ENCODE data around the gene IQGAP1.
"Not testable (repeated sequence)": the region's sequence is repeated elsewhere in the genome, so short reads cannot be mapped to it uniquely, and the experiment has no call there.

IQGAP1 gene

GRCh38 chr15:90487186-90487585 is 99.1 kb downstream of the IQGAP1 start:
- no peak for DNase-seq

- DNase-seq: no peak
These were observed 101.5 kb downstream of the IQGAP1 start for GRCh38 chr15:90489514-90489913.

DNA sequence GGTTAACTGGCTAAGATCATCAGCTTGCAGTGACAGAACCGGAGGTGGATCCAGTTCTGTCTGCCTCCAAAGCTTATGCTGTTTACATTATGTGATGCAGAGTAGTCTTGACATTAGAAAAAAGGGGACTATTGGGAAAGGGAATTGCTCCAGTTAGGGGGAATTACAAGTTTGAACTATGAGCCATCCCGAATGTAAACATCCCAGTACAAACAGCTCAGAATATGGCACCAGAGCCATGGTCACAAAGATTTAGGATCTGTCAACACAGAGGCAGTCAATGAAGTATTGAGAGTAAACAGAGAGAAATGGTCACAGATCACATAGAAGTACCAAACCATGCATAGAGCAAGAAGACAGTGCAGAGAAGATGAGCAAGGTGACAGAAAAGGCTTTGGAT is 101.9 kb downstream of the IQGAP1 start:
- DNase-seq: no peak

DNA sequence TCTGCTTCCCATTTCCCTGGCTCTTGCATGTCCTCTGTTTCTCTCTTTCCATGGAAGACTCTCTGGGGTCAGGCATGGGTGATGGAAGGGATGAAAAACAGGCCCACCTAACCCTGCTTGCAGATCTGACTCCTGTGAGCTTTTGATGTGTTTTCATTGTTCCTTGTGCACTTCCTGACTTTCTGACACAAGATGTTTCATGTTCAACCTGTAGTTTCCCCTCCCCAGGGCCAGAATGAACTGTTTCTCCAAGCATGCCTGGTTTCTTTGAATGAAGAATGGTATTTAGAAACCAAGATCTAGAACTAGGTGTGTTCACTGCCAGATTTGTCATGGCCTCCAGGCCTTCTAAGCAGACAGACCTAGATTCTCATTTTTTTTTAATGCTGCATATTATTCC is 105.6 kb downstream of the IQGAP1 start:
- DNase-seq: no peak

DNA sequence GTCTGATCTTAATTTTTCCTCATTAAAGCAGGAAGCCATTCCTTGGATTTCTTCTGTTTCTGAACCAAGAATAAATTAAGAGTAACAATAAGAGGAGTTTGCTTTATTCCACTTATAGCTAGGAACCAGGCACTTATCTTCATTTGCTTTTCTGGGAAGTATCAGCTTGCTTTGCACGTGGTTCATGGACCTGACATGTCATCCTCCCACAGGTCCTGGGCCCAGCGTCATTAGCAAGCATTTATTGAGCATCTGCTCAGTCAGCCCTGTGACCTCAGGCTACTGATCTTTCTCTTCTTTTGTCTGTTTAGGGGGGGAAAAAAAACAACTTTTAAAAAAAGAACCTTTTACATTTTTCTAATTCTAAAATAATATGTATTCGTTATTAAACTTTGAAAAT is 107.0 kb downstream of the IQGAP1 start:
- DNase-seq: no peak

- DNase-seq: no peak
These were observed 108.7 kb downstream of the IQGAP1 start for GRCh38 chr15:90496791-90497190.

DNA sequence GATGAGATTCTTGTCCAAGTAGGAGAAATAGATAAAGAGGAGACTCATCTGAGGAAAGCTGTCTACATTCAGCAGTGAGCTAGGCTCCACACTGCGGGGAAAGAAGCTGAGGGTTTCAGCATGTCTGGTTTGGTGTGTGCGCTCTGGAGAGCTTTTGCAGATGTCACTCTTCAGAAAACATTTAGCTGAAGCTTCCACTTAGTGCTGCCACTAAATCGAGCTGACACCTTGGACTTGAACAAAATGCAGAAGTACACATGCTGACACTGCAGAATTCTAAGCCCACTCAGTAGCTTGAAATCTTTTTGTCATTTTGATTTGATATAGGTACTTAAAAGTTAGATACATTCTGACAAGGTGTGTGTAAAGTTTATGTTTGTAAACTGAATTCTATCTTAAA is 109.3 kb downstream of the IQGAP1 start:
- no peak for DNase-seq

- DNase-seq: no peak
These were observed 109.9 kb downstream of the IQGAP1 start for GRCh38 chr15:90497912-90498311.

DNA sequence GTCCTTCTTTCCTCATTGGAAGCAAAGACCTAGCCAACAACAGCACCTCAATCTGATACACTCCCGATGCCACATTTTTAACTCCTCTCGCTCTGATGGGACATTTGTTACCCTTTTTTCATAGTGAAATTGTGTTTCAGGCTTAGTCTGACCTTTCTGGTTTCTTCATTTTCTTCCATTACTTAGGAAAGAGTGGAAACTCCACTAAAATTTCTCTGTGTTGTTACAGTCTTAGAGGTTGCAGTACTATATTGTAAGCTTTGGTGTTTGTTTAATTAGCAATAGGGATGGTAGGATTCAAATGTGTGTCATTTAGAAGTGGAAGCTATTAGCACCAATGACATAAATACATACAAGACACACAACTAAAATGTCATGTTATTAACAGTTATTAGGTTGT is 112.1 kb downstream of the IQGAP1 start:
- no peak for DNase-seq

DNA sequence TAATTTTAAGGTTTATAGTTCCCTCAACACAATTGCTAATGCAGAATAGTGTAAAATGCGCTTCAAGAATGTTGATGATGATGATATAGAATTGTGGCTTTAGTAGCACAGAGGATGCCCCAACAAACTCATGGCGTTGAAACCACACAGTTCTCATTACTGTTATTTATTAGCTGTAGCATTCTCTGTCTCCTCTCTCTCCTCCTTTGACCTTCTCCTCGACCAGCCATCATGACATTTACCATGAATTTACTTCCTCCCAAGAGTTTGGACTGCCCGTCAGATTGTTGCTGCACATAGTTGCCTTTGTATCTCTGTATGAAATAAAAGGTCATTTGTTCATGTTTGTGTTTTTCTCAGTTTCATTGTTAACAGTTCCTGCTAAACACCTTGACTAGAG is 113.9 kb downstream of the IQGAP1 start:
- DNase-seq: no peak

- DNase-seq: not testable (repeated sequence)
These were observed 122.7 kb downstream of the IQGAP1 start for GRCh38 chr15:90510781-90511180.

GRCh38 chr15:90511211-90511618 is 123.2 kb downstream of the IQGAP1 start:
- not testable (repeated sequence) for DNase-seq

GRCh38 chr15:90512276-90512675 is 124.2 kb downstream of the IQGAP1 start:
- DNase-seq: no peak

DNA sequence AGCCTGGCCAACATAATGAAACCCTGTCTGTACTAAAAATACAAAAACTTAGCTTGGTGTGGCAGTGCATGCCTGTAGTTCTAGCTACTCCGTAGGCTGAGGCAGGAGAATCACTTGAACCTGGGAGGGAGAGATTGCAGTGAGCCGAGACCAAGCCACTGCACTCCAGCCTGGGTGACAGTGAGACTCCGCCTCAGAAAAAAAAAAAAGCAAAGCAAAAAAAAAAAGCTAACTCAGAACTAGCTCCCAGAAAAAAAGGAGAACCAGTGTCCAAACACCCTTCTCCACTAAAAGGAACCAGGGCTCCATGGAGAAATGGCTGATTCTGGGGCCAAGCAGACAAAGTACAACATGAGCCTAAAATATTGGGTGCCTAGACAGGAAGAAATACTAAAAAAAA is 124.9 kb downstream of the IQGAP1 start:
- no peak for DNase-seq

DNA sequence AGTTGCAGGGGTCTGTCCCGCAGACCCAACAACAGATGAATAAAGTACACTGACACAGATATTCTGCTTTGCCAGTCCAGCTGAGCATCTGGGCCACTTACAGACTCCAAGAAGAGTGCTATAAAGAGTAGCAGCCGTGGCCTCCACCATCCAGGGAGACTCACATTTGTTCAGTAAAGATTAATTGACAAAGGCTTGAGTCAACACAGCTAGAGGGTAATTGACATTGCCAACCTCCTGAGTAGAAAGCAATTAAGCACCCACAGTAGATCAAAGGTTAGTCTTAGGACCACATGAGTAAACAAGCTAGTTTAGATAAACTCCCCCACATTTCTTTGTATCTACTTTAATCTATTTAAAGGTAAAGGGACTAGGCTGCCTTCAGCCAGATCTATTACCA is 125.4 kb downstream of the IQGAP1 start:
- DNase-seq: no peak

- DNase-seq: not testable (repeated sequence)
These were observed 125.9 kb downstream of the IQGAP1 start for GRCh38 chr15:90513893-90514292.

DNA sequence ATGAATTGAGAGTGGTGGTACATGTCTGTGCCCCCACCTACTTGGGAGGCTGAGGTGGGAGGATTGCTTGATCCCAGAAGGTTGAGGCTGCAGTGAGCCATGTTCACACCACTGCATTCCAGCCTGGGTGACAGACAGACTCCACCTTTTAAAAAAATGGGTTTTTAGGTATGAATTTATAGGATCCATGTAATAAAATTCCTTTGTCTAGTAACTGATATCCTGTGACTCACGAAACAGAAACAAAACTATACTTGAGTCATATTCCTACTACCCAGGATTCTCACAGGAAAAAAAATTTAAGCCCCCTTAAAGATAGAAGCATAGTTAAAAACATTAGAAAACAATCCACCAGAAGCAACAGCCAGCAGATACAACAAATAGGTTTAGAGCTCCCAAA is 131.6 kb downstream of the IQGAP1 start:
- no peak for DNase-seq

- no peak for DNase-seq
These were observed 132.3 kb downstream of the IQGAP1 start for GRCh38 chr15:90520365-90520764.

- DNase-seq: no peak
These were observed 135.3 kb downstream of the IQGAP1 start for GRCh38 chr15:90523373-90523772.

DNA sequence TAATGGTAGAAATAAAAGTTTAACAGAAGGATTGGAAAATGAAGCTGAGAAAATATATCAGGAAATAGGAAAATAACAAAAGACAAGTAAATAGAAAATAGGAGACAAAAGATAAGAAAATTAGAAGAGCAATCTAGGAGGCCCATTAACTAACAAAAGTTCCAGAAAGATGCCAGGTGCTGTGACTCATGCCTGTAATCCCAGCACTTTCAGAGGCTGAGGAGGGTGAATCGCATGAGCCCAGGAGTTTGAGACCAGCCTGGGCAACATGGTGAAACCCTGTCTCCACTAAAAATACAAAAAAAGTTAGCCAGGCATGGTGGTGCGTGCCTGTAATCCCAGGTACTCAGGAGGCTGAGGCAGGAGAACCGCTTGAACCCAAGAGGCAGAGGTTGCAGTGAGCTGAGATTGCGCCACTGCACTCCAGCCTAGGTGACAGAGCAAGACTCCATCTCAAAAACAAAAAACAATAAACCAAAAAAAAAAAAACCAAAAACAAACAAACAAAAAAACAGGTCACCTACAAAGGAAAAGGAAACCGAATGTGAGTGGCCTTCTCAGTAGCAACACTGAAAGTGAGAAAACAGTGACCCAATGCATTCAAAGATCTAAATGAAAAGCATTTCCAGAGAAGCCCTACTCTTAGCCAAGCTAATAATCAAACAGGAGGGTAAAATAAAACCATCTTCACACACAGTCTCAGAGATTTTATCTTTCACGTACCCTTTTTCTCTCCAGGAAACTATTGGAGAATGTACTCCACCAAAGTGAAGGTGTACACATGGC is 136.2 kb downstream of the IQGAP1 start:
- DNase-seq: not testable (repeated sequence)

- DNase-seq: no peak
These were observed 140.9 kb downstream of the IQGAP1 start for GRCh38 chr15:90529011-90529370.

GRCh38 chr15:90529371-90530249 is 141.6 kb downstream of the IQGAP1 start, which contains the start of gene CRTC3:
CRTC3 (plus strand) TSS chr15:90529923; CDS start chr15:90530072, 149 bp downstream.
- peak; percentile 29 for DNase-seq

DNA sequence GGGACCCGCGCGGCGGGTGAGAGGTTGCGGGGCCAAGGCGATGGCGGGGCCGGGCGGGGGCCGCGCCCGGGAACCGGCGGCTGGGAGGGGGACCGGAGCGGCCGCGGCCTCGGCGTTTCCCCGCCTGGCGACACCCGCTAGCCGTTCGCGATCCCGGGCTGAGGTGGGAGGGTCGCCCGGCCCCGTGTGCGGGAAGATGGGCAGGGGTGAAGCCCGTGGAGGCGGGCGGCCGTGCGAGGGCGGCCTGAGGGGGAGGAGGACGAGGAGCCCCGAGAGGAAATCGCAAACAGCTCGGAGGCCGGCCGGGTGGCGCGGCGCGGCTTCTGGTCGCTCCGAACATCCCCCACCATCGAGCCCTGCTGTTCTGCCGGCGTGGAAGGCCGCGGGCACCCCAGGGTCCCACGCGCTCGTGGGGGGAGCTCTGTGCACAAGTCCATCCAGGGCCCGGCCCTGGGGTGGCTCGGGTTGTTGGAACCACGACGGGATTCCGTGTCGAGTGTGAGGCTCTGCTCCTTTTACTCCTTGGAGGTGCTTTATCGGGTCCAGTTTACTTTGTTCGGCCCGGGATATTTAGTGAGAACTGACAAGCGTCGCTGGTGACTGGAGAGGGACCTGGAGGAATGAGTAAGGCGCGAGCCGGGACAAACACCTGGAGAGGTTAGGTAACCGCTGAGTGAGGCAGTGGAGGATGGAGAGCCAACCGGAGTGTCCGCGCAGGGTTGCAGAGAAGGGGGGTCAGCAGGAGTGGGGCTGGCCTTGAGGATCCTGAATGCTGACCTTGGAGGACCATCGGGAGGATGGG is 142.4 kb downstream of the IQGAP1 start:
- DNase-seq: peak; percentile 32

Measured in kidney glomerular epithelial cell (primary cell).